HG03558 (cell line): ENCODE data around the gene OSBP2.

Source experiments
- ATAC-seq: cut with Tn5 transposase; IDR thresholded peaks from one replicate; pipeline ENCODE4 v1.9.1; 2021; ENCODE audit warnings: moderate number of reproducible peaks; ENCODE audit not compliant: unreplicated experiment; ENCODE audit errors: extremely low read depth

The OSBP2 gene

DNA sequence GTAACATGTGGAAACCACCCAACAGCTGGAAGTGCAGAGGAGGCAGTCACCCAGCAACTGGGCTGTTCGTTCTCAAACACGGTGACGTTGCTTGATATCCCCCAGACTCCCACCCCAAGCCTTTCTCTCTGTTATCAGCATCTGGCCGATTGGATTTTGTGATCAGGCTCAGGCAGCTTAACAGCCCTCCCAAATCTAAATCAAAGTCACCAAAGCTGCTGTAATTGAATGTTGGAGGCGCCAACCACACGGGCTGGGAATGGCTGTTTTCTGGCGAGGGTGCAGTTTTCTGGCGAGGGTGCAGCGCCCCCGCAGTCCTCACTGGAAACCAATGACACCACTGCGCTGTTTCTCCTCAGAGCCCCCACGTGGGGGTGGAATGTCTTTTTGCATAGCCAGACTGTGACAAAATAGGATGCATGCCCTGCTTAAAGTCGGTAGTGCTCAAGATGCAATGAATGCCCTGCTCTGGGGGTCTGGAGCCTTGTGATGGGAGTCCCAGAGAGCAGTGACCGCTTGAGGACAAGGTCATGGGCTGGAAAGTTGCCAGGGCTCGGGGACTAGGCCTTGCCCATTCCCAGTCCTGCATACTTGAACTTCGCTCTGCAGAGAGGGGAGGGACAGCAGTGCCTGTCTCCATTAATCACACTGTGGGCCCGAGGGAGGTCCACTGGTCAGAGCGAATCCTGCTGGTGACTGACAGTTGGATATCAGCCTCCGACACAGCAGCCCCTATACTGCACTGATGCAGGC is 168.6 kb downstream of the OSBP2 start:
- ATAC-seq, result no peak

DNA sequence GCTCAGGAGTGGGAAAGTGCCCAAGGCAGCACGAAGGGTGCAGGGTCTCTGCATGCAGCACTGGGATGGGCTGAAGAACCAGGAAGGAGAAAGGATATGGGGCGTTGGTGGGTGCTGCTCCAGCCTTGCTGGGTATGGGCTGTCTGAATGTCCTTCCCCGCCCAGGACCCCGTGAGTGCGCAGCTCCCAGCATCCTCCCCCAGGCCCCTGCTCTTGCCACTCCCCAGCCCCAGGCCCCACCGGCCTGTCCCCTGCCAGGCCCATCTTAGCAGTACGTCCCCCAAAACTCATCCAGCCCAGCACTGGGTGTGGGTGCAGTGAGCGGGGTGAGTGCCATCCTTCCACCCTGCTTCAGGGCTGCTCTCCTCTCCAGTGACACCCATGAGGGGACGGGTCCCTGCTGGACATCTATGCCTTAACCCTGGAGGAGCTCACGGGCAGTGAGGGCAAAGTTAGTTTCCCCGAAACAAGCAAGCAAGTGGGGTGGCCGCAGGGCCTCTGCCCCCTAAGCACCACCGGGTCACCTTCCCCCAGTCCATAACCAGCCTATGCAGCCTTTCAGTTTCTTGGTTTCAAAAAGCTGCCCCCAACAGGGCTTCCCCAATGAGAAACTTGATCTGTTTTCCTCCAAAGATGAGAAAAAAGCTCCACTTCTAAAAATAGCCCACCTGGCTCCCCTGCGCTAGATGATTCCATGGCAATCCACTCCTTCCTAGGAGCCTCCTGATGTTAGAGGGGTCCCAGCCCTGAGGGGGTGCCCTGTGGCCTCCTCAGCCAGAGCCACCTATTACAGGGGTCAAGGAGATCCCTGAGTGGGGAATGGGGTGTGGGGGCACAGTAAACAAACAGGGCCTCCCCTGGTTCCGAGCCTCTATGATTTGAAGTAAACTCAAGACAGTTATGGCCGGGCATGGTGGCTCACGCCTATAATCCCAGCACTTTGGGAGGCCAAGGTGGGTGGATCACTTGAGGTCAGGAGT is 170.1 kb downstream of the OSBP2 start:
- ATAC-seq, result no peak

DNA sequence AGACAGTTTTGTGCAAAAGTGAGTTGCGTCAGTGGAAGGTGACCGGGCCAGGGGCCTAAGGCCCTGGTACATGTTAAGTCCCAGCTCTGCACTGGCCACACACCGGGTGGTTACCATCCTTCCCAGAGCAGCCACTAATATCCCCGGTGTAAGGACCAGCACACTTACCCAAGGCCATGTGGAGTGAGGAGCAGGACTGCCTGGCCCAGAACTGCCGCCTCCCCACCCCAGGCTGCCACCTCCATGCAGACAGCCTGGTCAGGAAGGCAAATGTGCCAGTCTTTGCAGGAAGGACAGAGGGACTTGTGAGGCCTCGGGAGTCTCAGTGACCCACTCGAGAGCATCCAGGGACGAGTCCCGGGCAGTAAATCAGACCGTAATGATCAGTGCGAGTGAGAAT is 171.0 kb downstream of the OSBP2 start:
- no peak for ATAC-seq

DNA sequence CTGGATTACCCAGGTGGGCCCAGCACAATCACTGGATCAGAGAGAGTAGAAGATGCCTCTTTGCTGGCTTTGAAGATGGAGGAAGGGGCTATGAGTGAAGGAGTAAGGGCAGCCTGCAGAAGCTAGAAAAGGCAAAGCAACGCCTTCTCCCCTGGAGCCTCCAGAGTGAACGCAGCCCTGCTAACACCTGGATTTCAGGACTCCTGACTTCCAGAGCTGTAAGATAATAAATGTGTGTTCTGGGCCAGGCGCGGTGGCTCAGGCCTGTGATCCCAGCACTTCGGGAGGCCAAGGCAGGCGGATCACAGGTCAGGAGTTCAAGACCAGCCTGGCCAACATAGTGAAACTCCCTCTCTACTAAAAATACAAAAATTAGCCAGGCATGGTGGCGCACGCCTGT is 171.5 kb downstream of the OSBP2 start:
- ATAC-seq, result no peak

DNA sequence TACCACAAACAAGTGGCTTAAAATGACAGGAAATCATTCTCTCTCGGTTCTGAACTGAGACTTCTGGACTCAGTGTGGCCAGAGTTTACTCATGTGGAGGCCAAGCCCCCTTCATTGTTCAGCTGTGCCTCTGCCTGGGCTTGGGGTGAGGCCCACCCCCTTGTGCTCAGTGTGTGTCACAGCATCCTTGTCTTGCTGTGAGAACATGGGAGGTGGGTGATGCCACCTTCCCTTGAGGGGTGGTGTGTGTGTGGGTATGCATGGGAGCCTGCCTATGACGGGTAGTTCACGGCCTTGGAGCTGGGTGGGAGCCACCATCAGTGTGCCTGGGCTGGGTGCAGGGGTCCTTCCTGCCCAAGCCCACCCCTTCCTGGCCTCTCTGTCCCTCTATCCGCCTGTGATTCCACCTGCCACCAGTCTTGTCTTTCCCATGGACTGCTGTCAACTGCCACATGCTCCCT is 172.2 kb downstream of the OSBP2 start:
- ATAC-seq, result no peak

DNA sequence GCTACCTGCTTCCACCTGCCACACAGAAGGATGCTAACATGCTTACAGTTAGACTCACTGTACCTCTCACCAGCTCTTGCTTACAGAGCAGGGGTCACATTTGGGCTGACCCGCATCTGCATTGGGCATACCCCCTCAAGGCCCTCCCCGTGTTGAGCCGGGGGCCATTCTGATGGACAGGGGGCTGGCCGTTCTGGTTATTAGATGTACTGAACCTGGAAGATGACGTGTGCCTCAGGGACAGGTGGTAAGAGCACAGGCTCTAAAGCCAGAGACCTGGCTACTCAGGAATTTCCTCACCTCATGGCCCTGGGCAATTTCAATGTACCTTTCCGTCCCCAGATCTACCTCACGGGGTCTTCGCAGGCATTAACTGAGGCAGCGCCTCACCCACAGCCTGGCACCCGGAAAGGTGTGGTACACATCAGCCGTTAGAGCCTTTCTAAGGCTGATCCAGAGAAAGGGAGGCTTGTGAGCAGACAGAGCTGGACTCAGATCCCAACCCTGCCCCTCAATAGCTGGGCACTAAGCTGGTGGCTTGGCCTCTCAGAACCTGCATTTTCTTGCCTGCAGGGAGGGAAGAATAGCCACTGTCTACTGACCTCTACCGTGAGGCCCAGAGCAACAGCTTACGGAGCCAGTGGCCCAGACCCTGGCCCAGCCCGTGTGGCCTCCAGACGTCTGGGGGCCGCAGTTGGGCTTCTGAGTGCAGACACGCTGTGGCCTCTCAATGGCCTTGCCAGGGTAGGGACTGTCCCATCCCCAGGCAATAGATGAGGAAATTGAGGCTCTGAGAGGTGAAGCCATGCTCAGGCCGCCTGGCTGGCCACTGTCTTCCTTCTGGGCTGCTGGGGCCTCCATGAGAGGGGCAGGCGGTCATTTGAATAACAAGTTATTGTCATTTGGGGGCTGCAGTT is 173.3 kb downstream of the OSBP2 start:
- no peak for ATAC-seq

DNA sequence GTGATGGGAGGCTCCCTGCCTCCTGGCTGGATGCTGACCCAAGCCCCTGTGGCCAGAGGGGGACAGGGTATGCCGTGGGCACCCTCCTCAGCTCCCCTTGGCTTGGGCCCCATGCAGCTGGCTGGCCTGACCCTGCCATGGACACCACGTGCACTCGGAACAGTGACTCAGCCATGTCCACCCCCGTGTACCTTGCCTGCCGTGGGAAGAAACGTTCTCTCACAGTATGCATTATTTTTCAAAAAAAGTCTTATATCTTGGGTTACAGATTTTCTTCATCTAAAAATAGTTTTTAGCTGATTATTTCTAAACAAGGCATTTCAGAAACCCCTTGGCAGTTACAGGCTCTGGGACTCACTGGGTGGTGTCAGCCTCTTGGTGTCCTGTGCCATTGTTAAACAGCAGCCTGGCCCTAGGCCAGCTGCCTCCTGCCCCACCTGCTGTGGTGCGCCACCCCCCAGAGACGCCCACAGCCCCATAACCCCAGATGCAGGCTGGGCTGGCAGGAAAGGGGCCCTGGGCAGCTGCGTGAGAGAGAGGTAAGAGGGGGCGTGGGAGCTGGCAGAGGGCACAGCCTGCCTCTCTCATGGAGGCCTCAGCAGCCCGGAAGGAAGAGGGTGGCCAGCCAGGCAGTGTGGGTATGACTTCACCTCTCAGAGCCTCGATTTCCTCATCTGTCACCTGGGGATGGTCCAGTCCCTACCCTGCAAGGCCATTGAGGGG is 174.2 kb downstream of the OSBP2 start:
- ATAC-seq, result no peak

DNA sequence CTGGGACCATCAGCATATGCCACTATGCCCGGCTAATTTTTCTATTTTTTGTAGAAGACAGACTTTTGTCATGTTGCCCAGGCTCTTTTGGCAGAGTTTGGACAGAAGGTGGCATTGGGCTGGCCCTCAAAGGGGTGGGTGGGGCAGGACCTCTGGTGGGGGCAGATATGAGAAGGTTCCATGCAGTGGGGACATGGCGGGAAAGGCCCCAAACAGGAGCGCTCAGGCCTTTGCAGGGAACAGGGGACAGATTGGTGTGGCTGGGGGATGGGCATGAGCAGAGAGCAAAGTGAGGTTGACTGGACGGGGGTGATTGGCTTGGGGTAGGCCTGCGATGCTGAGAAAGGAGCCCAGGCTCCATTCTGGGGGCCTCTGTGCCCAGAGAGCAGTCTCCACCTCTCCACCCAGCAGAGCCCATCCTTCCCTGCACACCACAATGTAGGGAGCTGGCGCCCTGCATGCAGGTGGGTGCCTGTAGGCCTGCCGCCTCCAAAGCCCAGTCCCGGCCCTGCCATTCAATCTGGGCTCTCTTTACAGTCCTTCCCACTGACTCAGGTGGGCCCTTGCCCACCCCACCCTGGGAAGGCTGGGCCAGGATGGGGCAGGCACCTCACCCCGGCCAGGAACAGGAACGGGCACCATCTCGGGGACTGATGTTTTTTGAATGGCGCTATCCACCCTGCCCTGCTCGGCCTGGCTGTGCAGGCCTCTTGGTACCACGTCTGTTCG is 175.2 kb downstream of the OSBP2 start:
- ATAC-seq, result no peak

DNA sequence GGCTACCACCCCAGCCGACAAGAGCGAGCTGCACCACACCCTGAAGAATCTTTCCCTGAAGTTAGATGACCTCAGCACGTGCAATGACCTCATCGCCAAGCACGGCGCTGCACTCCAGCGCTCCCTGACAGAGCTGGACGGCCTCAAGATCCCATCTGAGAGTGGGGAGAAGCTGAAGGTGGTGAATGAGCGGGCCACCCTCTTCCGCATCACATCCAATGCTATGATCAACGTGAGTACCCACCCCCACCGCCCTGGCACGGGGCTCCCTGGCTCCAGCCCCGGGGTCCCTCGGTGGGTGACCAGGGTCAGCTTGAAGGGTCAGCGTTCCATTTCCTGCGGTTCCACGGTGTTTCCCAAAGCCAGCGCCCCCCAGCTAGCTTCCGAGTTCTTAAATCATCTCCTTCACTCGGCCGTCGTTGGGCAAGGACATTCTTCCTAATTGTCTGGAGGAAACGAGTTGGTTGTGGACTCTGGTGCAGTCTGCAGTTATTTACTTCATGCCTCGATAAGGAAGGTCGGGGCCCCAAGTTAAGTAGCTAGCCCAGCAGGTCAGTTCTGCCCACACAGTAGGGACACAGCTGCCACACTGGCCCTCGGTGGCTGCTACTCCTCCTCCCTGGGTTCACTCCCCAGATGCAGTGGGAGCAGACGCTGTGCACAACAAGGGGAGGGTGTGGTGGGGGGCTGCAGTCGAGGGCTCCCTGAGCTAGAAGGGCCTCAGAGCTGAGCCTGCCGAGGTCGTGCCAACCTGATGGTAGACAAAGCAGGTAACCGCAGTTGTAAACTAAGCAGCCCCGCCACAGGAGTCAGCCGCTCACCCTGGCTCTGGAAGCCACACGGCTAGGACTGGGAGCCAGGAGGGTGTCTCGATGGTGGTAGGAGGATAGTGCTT is 176.0 kb downstream of the OSBP2 start:
- ATAC-seq, result no peak

DNA sequence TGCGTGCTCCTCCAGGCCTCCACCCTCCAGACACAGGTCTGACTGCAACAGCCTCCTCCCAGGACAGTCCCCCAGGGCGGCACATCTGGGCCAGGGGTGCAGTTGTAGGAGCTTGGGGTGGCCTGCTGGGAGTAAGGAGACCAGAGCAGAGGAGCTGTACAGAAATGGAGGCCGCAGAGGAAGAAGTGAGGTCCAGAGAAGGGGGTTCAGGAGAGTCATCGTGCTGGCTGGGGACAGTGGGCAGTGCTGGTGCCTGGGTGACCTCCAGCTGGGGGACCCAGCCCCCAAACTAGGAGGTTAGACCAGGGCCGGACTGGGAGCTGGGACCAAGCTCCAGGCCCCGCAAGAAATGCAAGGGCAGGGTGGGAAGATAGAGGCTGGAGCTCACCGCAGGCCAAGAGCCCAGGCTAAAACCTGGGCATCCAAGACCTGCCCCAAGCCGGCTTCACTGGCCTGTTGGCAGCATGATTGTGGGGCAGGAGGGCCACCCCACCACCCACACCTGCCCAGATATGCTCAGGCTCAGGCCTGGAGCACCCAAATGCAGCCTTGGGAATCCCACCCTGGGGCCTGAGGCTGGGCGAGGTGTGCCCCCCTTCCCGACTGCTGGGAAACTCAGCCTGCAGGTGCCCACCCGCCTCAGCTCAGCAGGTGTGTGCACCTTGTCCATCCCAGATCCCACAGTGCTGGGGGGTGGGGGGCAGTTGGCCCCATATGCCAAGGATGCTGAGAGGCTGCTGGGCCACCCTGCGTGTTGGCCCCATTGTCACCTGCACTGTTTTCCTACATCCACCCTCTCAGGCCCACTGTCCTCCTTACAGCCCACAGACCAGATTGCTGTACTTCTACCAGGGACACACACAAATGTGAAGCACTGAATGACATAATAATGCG is 177.0 kb downstream of the OSBP2 start:
- ATAC-seq, result no peak

DNA sequence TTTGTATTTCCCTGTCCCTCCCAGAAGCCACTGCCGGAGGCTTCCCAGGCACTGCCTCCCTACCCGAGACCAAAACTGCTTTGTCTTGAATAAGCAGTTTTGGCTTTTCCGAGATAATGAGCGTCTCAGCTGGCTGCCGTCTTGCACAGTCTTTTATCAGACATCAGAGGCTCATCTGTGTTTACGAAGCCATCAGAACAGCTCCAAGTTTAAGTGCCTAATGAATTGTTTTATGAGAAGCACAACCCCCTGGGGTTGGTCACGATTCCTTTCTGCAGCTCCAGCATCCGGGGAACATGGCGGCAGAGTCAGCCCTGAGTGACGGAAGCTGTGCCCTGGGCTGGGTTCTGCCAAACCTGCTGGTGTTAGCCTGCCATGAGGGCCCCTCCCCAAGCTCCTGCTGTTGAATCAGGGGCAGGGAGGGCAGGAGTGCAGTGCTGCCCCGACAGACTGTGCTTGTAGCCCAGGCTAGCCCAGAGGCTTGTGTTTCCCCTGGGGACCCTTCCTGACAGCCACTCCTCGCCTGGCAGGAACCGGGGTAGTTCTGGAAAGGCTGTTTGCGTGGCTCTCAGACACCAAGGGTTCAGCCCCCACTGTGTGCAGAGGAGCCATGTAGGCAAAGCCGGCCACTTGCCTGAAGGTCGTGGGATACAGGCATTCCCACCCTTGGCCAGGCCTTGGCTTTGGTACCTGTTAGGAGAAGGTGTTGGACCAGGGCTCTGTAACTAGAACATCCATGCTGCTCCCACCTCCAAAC is 177.8 kb downstream of the OSBP2 start:
- no peak for ATAC-seq

DNA sequence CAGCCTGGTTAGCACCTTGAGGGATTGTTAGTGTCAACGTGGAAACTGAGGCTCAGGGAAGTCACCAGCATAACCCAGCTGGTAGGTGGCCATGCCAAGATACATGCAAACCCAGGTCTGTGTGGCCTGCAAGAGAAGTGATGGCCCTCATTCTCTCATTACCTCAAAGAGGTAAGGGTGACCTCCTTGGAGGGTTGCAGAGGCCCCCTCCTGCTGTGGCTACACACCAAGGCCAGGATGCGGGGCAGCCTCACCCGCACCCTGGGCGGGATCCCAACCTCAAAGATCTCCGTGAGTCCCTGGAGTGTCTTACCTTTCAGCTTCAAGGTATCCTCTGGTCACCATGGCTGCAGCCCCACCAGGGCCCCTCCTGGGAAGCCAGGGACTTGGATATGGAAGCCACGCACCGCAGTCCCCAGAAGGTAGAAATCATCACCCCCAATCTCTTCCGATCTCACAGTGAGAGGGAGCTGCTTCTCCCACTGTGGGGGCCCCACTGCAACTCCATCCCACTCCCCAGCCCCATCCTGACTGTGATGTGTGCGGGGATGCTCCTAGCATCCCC is 178.5 kb downstream of the OSBP2 start:
- no peak for ATAC-seq

DNA sequence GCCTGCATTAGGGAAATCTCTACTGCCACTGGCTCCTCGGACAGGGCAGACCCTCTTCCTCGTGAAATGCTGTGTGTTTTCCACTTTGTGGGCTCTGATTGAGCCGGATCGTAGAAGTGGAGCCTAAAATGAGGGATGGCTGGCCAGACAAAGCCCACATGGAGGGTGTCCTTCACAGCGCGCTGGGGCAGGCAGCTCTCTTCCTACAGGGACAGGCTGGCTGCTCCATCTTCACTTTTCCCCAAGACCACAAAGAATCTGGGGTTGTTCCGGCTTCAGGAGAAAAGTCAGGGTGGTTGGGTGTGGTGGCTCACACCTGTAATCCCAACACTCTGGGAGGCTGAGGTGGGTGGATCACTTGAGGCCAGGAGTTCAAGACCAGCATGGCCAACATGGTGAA is 179.0 kb downstream of the OSBP2 start:
- ATAC-seq, result no peak

DNA sequence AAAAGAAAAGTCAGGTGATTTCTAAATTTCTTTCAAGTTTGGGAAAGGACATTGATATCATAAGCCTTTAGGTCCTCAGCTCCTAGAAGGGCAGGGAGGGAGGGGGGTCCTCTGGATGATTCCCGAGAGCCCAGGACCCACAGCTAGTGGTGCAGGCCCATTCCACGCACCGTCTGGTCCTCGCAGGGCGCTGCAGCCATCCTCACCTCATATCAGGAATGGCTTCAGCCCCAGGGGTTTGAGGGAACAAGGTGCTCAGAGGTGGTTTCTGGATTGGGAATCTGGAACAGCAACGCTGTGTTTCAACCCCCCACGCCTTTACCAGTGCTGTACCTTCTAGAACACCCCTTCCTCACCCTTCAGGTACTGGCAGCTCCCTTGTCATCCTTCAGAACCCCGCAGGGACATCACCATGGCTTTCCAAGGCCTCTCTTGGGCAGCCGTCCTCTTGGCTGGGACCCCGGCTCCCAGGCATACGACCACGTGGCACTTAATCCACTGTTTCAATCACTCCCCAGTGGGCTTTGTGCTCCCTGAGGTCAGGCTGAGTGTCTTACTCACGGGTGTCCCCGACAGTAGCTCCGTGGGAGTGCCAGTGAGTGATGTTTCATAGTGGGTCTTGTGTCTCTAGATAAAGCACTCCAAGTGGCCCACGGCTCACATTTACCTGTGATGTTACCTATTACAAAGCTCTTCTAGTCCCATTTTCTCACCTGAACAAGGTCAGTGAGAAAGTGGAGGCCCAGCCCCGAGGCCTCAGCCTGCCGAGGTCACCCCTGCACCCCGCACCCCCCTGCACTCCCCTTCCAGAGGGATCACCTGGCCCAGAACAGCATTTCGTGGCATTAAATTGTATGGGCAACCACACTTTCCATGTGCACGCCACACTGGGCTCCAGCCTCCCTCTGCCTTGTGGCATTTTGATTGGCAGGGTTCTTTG is 180.0 kb downstream of the OSBP2 start:
- no peak for ATAC-seq
